Measurements from ENCODE around the gene DOCK4.

DOCK4 gene, protein sequence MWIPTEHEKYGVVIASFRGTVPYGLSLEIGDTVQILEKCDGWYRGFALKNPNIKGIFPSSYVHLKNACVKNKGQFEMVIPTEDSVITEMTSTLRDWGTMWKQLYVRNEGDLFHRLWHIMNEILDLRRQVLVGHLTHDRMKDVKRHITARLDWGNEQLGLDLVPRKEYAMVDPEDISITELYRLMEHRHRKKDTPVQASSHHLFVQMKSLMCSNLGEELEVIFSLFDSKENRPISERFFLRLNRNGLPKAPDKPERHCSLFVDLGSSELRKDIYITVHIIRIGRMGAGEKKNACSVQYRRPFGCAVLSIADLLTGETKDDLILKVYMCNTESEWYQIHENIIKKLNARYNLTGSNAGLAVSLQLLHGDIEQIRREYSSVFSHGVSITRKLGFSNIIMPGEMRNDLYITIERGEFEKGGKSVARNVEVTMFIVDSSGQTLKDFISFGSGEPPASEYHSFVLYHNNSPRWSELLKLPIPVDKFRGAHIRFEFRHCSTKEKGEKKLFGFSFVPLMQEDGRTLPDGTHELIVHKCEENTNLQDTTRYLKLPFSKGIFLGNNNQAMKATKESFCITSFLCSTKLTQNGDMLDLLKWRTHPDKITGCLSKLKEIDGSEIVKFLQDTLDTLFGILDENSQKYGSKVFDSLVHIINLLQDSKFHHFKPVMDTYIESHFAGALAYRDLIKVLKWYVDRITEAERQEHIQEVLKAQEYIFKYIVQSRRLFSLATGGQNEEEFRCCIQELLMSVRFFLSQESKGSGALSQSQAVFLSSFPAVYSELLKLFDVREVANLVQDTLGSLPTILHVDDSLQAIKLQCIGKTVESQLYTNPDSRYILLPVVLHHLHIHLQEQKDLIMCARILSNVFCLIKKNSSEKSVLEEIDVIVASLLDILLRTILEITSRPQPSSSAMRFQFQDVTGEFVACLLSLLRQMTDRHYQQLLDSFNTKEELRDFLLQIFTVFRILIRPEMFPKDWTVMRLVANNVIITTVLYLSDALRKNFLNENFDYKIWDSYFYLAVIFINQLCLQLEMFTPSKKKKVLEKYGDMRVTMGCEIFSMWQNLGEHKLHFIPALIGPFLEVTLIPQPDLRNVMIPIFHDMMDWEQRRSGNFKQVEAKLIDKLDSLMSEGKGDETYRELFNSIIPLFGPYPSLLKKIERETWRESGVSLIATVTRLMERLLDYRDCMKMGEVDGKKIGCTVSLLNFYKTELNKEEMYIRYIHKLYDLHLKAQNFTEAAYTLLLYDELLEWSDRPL (N-terminal part only)

DNA sequence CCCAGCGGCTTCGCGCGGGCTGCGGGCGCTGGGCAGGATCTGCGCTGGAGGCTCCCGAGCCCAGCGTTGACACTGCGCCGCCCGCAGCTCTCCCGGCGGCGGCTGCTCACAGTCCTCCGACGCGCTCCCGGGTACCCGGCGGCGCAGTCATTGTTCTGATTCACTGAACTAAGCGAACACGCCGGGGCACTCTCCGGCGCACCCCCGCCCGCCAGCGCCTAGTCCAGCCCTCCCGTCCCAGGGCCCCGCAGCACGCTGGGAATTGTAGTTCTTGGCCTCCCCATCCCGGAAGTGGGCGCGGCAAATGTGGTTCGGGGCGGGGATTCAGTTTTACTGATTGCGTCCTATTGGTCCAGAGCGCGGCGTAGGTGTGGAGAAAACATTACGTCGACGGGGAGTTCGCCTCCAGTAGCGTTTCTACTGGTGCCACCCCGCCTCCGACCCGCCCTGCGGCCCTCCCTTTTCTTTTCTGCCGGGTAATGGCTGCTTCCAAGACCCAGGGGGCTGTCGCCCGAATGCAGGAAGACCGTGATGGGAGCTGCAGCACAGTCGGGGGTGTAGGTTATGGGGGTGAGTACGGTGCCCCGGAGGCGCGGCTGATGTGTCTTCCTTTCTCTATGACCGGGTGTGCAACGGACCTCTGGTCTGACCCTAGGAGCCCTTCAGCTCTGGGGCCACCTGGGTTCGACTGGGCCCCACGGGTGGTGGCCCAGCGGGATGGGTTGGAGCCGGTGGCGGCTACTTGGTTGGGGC, at the start of gene DOCK4, which contains the start of gene ZNF277:
Gene DOCK4 (minus strand): TSS at position 162 of the 753 bp plus-strand sequence. CDS start 261 bp downstream, outside the sequence.
Gene ZNF277 (plus strand): TSS at position 458 of the 753 bp plus-strand sequence. CDS start 22 bp downstream, at position 480.
- TF ChIP-seq CEBPB (IDR thresholded peaks at IDR 0.05) (no peak), TCF12 (IDR thresholded peaks at IDR 0.05; ENCODE audit: low read depth) (no peak), CREB1 (IDR thresholded peaks at IDR 0.05; ENCODE audit: low read depth) (peak; percentile 75), YY1 (IDR thresholded peaks at IDR 0.05; ENCODE audit: low read depth) (peak; percentile 89), TAF1 (IDR thresholded peaks at IDR 0.05; ENCODE audit: low read depth) (peak; percentile 73), EGR1 (IDR thresholded peaks at IDR 0.05) (peak; percentile 58), ZBTB7A (IDR thresholded peaks at IDR 0.05; ENCODE audit: low read depth) (no peak; the same call in 1 of the 2 replicates), FOXM1 (IDR thresholded peaks at IDR 0.05; ENCODE audit: borderline replicate concordance, low read depth) (no peak), NFIC (IDR thresholded peaks at IDR 0.05) (0 out of 2 replicates have a peak, but pooled peaks have one; percentile 22), TEAD4 (IDR thresholded peaks at IDR 0.05) (0 out of 2 replicates have a peak, but pooled peaks have one; percentile 2), RAD21 (IDR thresholded peaks at IDR 0.05; ENCODE audit: low read depth) (peak; percentile 18; the same call in 1 of the 2 replicates), EP300 (IDR thresholded peaks at IDR 0.05; ENCODE audit: borderline replicate concordance) (peak; percentile 19; the same call in 1 of the 2 replicates)
- TF ChIP-seq, protein P1, sequence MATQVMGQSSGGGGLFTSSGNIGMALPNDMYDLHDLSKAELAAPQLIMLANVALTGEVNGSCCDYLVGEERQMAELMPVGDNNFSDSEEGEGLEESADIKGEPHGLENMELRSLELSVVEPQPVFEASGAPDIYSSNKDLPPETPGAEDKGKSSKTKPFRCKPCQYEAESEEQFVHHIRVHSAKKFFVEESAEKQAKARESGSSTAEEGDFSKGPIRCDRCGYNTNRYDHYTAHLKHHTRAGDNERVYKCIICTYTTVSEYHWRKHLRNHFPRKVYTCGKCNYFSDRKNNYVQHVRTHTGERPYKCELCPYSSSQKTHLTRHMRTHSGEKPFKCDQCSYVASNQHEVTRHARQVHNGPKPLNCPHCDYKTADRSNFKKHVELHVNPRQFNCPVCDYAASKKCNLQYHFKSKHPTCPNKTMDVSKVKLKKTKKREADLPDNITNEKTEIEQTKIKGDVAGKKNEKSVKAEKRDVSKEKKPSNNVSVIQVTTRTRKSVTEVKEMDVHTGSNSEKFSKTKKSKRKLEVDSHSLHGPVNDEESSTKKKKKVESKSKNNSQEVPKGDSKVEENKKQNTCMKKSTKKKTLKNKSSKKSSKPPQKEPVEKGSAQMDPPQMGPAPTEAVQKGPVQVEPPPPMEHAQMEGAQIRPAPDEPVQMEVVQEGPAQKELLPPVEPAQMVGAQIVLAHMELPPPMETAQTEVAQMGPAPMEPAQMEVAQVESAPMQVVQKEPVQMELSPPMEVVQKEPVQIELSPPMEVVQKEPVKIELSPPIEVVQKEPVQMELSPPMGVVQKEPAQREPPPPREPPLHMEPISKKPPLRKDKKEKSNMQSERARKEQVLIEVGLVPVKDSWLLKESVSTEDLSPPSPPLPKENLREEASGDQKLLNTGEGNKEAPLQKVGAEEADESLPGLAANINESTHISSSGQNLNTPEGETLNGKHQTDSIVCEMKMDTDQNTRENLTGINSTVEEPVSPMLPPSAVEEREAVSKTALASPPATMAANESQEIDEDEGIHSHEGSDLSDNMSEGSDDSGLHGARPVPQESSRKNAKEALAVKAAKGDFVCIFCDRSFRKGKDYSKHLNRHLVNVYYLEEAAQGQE (IDR thresholded peaks at IDR 0.05; ENCODE audit: low read depth) = no peak
- TF ChIP-seq, protein P2, sequence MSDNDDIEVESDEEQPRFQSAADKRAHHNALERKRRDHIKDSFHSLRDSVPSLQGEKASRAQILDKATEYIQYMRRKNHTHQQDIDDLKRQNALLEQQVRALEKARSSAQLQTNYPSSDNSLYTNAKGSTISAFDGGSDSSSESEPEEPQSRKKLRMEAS (IDR thresholded peaks at IDR 0.05) = peak; percentile 68
- TF ChIP-seq, protein P3, sequence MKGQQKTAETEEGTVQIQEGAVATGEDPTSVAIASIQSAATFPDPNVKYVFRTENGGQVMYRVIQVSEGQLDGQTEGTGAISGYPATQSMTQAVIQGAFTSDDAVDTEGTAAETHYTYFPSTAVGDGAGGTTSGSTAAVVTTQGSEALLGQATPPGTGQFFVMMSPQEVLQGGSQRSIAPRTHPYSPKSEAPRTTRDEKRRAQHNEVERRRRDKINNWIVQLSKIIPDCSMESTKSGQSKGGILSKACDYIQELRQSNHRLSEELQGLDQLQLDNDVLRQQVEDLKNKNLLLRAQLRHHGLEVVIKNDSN (IDR thresholded peaks at IDR 0.05) = 0 out of 2 replicates have a peak, but pooled peaks have one; percentile 1

DNA sequence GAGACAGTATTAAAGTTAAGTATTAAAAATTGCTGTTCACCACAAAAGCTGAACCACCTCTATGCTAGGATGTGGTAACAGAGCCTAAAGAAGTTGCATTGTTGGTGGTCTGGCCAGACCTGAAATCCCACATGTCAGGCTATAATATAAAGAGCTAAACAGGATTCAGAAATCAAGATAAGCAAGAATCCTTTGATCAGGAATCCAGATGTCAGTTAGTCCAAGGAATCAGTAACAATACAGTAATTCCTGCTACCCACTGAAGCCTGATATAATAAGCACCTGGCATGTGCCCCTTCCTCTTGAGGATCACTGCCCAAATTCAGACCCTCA, 49.2 kb upstream of the DOCK4 start:
- peak; percentile 47; the same call in 1 of the 2 replicates for TF ChIP-seq TCF12 (IDR thresholded peaks at IDR 0.05; ENCODE audit: low read depth)
- TF ChIP-seq EGR1 (IDR thresholded peaks at IDR 0.05) = no peak
- no peak for TF ChIP-seq TEAD4 (IDR thresholded peaks at IDR 0.05)

DNA sequence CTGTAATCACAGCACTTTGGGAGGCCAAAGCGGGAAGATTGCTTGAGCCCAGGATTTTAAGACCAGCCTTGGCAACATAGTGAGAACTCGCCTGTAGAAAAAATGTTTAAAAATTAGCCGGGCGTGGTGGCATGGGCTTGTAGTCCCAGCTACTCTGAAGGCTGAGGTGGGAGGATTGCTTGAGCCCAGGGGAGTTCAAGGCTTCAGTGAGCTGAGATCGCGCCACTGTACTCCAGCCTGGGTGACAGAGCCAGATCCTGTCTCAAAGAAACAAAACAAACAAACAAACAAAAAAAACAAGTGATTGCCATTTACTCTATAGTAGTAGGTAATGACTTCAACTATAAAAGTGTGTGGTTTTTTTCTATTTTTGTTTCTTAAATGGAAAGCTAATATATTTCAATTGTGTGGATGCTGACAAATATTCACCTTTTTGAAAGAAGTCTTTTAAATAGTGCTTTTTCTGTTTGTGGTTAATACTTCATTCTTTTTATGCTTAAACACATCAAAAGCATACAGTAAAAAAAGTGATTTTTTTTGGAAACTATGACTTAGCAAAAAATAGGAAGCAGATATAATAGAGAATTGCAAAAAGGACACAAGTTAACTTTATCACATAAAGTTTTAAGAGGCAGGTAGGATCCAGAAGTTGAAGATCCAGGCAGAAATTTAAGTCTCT, 48.6 kb upstream of the DOCK4 start:
- no peak for TF ChIP-seq YY1 (IDR thresholded peaks at IDR 0.05; ENCODE audit: low read depth)
- TF ChIP-seq, protein P3 (IDR thresholded peaks at IDR 0.05) = no peak
- TF ChIP-seq FOXM1 (IDR thresholded peaks at IDR 0.05; ENCODE audit: borderline replicate concordance, low read depth) = no peak
- TF ChIP-seq EGR1 (IDR thresholded peaks at IDR 0.05) = no peak
- TF ChIP-seq CEBPB (IDR thresholded peaks at IDR 0.05) = no peak
- TF ChIP-seq ZBTB7A (IDR thresholded peaks at IDR 0.05; ENCODE audit: low read depth) = no peak
- no peak for TF ChIP-seq EP300 (IDR thresholded peaks at IDR 0.05; ENCODE audit: borderline replicate concordance)
- TF ChIP-seq TCF12 (IDR thresholded peaks at IDR 0.05; ENCODE audit: low read depth) = no peak
- TF ChIP-seq CREB1 (IDR thresholded peaks at IDR 0.05; ENCODE audit: low read depth) = no peak
- TF ChIP-seq, protein P2 (IDR thresholded peaks at IDR 0.05) = no peak
- no peak for TF ChIP-seq TAF1 (IDR thresholded peaks at IDR 0.05; ENCODE audit: low read depth)
- TF ChIP-seq RAD21 (IDR thresholded peaks at IDR 0.05; ENCODE audit: low read depth) = no peak

DNA sequence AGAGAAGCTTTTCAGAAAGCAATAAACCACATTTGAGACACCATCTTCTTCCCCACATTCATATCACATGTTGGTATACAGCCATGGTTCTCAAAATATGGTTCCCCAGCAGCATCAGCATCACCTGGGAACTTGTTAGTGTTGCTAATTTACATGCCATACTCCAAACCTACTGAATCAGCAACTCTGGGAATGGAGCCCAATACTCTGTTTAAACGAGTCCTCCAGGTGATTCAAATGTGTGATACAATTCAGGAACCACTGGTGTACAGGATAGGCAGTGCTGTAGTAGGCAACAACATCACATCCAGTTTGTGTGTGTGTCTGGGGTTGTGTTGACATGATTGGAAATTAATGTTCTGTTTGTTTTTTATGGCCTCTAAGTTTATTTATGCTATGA, 48.0 kb upstream of the DOCK4 start:
- no peak for TF ChIP-seq CREB1 (IDR thresholded peaks at IDR 0.05; ENCODE audit: low read depth)
- no peak for TF ChIP-seq FOXM1 (IDR thresholded peaks at IDR 0.05; ENCODE audit: borderline replicate concordance, low read depth)
- TF ChIP-seq TEAD4 (IDR thresholded peaks at IDR 0.05) = no peak
- TF ChIP-seq YY1 (IDR thresholded peaks at IDR 0.05; ENCODE audit: low read depth) = no peak
- TF ChIP-seq RAD21 (IDR thresholded peaks at IDR 0.05; ENCODE audit: low read depth) = no peak
- TF ChIP-seq NFIC (IDR thresholded peaks at IDR 0.05) = no peak
- TF ChIP-seq TAF1 (IDR thresholded peaks at IDR 0.05; ENCODE audit: low read depth) = no peak
- TF ChIP-seq, protein P3 (IDR thresholded peaks at IDR 0.05) = no peak
- TF ChIP-seq, protein P2 (IDR thresholded peaks at IDR 0.05) = no peak
- no peak for TF ChIP-seq TCF12 (IDR thresholded peaks at IDR 0.05; ENCODE audit: low read depth)
